HG02623 (cell line): ENCODE data around the gene GYS1.
"Not testable (repeated sequence)": the region's sequence is repeated elsewhere in the genome, so short reads cannot be mapped to it uniquely, and the experiment has no call there.

Experiments used
- ATAC-seq: cut with Tn5 transposase; IDR thresholded peaks from one replicate; pipeline ENCODE4 v1.9.1; 2021; ENCODE audit warnings: moderate library complexity; ENCODE audit not compliant: unreplicated experiment

The GYS1 gene

DNA sequence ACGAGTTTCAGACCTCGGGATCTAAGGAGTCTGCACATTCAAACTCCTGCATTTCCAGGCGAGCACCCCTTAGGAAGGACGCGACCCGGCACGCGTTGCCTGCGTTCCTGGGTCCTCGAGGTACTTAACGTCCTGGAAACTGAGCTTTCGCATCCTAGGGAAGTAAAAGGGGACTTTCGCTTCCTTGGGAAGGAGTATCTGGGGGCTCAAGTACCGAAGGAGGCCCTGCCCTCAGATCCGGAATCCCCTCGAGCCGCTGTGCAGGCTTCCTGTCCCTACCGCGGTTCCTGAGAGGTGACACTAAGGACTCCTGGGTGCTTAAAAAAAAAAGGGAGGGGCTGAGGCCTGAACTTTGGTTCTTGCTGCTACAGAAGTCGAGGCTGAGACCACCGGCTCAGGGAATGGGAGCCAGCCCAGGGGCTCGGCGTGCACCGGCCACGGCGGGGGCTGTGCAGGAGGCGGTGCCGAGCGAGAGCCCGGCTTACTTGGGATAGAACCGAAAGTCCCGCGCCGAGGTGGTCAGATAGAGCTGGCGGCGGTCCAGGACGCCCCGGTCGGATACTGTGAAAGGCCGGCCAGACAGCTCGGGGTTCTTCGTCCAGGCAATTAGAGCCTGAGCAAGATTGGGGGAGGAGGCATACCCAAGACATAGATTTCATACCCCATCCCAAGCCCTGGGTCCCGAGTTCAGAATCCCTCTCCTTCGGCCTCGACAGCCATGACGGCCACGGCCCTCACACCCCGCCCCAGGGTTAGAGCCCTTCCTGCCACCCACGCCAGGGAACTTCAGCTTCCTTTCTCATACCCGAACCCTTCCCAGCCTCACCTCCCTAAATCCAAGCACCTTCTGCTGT lies 25.5 kb upstream of the GYS1 start:
- ATAC-seq, result not testable (repeated sequence)

DNA sequence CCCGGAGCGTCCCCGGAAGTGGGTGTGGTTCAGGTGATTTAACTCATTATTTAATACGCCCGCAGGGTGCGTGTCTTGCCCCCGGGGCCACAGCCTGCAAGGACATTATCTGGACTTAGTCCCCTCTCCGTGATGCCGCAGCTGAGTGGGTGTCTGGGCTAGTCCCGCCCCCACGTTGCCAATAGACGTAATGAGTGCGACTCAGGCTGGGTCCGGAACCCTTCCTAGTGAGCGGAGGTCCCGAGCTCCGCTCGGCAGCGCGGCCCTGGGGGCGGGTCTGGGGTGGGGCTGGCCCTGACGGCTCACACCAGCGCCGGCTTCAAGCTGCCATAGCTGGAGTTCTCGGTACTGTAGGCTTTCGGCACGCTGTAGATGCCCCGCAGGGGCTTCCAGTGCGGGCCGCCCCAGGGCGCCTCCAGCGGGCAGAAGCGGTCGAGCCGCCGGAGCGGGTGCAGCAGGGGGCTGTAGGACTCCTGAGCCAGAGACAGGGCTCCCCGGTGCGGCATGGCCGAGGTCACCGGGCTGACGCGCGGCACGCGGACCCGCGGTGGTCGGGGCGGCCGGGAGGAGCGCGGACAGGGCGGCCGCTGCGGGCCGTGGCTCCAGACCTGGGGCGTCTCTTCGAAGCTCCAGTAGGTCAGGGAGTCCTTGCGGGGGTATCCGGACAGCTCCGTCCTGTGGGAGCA lies 24.7 kb upstream of the GYS1 start:
- ATAC-seq, result peak; percentile 52

GRCh38 chr19:49017041-49017665 lies 24.0 kb upstream of the GYS1 start, which contains the start of gene LHB:
TSS of gene LHB (minus strand) at chr19:49017091. CDS start at chr19:49017081, 10 bp downstream.
- ATAC-seq, result no peak

- no peak for ATAC-seq
These were observed 23.1 kb upstream of the GYS1 start for GRCh38 chr19:49016067-49016839.

DNA sequence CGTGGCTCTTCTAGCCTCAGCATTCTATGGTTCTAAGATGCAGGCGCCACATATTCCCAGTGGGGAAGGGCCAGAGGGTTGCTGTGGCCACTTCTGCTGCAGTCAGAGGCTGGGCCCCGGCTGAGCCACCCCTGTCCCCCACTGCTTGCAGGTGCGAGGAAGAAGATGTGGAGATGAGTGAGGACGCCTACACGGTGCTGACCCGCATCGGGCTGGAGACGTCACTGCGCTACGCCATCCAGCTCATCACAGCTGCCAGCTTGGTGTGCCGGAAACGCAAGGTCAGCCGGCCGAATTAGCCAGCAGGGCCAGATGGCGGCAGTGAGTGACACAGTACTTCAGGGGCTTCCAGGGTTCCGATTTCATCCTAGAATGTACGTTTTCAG lies 21.8 kb upstream of the GYS1 start:
- no peak for ATAC-seq

DNA sequence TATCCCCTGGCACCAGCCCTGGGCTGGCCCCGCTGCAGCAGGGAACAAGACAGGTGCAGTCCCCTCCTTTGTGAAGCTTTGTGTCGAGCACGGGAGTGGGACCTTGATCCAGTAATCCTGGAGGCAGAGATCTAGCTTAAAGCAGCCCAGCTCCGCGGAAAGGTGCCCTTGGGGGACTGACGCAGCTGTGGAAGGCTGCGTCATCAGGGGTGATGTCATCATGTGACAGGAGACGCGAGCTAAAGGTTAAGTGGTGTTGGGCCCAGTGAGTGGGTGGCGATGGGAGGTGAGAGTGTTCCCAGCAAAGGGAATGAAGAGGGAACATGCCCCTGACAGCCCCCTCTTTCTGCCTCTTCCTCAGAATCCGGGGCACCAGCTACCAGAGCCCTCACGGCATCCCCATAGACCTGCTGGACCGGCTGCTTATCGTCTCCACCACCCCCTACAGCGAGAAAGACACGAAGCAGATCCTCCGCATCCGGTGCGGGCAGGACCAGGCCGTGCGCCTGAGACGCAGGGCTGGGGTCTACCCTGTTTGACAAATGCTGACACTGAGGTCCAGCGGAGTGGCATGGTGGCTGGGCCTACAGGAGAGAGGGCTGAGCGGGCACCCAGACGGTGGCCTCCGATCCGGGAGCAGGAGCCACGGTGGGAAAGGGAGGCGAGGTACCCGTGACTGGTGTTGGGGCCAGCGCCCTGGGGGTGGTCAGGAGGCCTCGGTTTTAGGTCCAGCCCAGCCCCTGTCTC lies 21.2 kb upstream of the GYS1 start:
- no peak for ATAC-seq

GRCh38 chr19:49011194-49011593 lies 18.1 kb upstream of the GYS1 start:
- no peak for ATAC-seq

- no peak for ATAC-seq
These were observed 17.3 kb upstream of the GYS1 start for GRCh38 chr19:49010453-49010852.

DNA sequence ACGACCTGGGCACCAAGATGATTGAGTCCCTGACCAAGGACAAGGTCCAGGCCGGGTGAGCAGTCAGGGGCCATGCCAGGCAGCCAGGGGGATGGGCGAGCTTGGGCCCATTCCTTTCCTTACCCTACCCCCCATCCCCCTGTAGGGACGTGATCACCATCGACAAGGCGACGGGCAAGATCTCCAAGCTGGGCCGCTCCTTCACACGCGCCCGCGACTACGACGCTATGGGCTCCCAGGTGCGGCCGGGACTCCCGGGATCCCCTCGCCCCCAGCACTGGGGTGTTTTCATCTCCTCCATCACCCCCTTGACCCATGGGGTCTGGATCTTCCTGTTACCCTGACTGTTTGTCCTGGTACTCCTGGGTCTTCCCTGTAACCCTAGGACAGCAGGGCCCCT lies 16.7 kb upstream of the GYS1 start:
- no peak for ATAC-seq

DNA sequence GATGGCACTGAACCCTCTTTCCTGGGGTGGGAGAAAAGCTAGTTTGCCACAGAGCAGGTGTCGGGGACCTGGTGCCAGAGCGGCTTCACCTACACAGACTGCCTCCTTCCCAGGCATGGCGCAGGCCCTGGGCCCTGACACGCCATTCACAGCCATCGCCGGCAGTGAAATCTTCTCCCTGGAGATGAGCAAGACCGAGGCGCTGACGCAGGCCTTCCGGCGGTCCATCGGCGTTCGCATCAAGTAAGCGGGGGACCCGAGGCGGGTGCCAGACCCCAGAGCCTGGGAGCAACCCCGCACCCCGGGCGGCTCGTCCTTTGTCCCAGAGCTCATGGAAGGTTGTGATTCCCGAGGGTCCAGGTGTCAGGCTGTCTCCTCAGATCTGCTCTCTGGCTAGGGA lies 13.8 kb upstream of the GYS1 start:
- no peak for ATAC-seq

DNA sequence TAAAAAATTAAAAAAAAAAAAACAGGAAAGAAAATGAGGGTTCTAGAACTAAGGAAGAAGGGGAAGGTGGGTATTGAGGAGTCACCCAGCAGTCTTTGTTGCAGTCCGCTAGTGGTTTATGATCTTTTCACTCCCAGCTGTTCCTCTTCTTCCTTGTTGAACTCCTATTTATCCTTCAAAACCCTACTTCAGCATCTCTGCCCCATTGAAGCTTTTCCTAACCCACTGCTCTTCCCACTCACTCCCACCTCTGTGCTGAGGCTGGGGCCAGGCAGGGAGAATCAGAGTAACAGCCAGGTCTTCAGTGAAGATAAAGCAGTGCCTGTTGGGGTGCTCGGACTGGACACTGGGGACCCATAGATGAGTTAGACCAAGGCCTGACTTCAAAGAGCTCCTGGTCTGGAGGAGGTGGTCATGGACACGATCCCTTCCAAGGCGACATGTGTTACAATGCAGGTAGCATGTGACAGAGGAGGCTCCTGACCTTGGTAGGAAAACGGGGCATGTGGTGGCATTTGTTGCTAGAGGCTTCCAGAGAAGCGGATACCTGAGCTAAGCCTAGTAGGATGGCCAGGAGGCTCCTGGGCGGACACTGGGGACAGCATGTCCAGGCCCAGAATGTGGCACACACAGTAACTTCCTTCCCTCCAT lies 12.0 kb upstream of the GYS1 start:
- ATAC-seq, result no peak

DNA sequence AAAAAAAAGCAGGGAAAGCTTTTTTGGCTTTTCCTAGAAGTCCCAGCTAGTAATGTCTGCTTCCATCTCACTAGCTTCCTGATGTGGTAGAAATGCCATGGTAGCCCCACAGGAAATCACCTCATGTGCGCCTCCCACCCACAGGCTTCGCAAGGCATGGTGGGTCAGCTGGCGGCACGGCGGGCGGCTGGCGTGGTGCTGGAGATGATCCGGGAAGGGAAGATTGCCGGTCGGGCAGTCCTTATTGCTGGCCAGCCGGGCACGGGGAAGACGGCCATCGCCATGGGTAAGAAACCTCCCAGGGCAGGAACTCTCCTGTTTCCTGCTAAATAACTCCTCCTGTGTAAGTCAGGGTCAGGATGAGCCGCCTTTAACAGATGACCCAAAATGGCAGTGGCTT lies 11.0 kb upstream of the GYS1 start:
- no peak for ATAC-seq

GRCh38 chr19:48999481-49000325 lies 6.6 kb upstream of the GYS1 start:
- ATAC-seq, result no peak

DNA sequence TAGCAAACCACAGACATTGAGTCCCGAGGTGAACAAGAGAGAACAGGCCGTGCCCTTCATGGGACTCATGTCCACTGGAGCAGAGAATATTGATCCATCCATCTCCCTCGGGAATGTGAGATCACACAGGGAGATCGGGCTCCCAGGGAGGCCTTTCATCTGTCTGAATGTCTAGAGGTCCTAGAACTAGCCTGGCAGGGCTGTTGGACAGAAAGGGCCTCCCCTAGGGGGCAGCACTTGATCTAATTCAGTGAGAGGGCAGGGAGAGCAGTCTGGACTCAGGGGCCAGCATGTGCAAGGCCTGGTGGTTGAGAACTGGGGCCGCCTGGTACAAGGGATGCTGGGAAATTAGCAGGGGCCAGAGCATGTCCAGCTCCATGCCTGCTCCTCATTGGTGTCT lies 4.9 kb upstream of the GYS1 start:
- no peak for ATAC-seq

DNA sequence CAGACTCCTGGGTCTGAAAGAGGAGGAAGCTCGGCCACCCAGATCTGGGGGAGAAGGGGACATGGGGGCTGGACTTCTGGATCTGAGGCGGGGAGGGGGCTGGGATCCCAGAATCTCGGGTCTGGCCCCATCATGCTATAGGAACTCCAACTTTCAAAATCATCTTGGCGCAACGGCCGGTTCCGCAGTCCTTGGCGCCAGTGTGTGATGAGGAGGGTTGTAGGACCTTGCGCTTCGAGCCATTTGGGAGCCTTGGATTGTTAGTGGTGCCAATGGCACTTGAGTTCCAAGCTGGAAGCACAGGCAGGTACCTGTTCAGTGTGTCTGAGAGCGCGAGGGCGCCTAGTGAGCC lies 902 bp upstream of the GYS1 start:
- no peak for ATAC-seq

DNA sequence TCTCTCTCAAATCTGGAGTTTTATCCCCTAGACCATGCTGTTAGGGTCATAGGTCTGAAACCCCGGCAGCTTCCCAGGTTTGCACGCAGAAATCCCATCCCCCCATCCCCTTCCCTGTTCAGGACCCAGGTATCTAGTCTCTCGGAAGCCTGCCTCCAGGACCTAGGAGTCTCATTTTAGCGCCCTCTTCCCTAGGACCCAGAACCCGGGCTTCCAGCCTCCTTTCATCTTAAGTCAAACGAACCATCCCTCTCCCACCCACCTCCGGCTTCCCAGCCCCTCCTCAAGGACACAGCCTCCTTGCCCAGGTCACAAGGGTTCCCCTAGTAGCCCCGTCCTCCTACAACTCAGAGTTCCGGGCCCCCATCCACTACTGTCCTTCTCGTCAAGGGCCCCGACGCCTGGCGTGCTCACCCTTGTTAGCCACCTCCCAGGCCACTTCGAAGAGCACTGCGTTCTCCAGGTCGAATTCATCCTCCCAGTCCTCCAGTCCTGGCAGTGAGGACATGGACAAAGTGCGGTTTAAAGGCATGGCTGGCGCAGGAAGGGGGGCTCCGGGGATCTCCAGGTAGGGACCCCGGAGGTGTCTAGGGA lies 431 bp downstream of the GYS1 start:
- ATAC-seq, result no peak

DNA sequence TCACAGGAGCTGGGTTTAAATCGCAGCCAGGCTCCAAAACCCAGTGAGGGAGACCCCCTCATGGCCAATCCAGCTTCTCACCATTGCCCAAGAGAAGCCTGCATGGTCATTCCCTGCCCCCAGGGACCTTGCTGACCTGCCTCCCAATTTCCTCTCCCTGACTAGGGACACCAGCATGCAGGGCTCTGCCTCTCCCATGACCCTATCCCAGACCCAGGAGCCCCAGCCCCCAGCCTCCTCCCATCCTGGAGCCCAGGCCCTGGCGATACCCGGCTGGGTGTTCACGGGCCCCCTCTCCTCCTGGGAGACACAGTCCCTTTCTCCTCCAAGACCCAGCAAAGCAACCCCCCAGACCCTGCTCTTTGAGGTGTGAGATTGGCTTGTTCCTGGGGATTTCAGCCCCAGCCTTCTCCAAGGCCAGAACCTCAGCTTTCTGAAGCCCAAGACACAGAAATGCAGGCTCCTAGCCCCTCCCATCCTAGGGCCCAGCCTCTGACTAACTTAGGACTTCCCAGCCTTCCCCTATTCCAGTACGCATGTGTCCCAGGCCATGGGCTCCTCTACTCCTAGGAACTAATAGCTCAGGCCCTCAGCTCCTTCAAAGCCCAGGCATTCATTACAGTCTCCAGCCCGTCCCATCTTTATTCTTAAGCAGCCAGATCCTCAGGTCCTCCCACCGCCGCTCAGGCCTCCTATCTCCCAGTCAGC lies 1.1 kb downstream of the GYS1 start:
- no peak for ATAC-seq

GRCh38 chr19:48991011-48991609 lies 2.0 kb downstream of the GYS1 start:
- ATAC-seq, result no peak
